ENCODE measurements around the gene ZNF334.

DNA sequence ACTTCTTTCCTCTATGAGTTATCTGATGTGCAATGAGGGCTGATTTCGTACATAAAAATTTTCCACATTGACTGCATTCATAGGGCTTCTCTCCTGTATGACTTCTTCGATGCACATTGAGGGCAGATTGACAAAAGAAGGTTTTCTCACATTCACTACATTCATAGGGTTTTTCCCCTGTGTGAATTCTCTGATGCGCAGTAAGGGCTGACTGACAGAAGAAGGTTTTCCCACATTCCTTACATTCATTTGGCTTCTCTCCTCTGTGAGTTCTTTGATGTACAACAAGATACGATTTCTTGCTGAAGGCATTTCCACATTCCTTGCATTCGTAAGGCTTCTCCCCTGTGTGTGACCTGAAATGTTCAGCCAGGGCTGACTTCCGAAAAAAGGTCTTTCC, 11.4 kb downstream of the ZNF334 start:
- TF ChIP-seq, protein P1, sequence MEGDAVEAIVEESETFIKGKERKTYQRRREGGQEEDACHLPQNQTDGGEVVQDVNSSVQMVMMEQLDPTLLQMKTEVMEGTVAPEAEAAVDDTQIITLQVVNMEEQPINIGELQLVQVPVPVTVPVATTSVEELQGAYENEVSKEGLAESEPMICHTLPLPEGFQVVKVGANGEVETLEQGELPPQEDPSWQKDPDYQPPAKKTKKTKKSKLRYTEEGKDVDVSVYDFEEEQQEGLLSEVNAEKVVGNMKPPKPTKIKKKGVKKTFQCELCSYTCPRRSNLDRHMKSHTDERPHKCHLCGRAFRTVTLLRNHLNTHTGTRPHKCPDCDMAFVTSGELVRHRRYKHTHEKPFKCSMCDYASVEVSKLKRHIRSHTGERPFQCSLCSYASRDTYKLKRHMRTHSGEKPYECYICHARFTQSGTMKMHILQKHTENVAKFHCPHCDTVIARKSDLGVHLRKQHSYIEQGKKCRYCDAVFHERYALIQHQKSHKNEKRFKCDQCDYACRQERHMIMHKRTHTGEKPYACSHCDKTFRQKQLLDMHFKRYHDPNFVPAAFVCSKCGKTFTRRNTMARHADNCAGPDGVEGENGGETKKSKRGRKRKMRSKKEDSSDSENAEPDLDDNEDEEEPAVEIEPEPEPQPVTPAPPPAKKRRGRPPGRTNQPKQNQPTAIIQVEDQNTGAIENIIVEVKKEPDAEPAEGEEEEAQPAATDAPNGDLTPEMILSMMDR (IDR thresholded peaks at IDR 0.05): no peak
- TF ChIP-seq POLR2A (IDR thresholded peaks at IDR 0.05): no peak
